Osteoblast (primary cell): ENCODE results near the gene APOL5. TPM values are rescaled to one million over a fixed set of nuclear protein-coding genes. Genes with fewer than 3 reads are reported as not detected.
"Not testable (repeated sequence)": the region's sequence is repeated elsewhere in the genome, so short reads cannot be mapped to it uniquely, and the experiment has no call there.

ENCODE experiments used
- DNase-seq: peaks from one replicate; pipeline ENCODE4 v3.0.0; 2011; ENCODE audit warnings: low spot score, mixed read lengths; ENCODE audit not compliant: insufficient read length; ENCODE audit errors: missing footprints
- H2AFZ ChIP-seq: 2 replicates; pipeline ENCODE4 v1.6.0; 2011; ENCODE audit warnings: mild to moderate bottlenecking, low read length
- H3K27ac ChIP-seq: 2 replicates; pipeline ENCODE4 v1.5.1; 2011; ENCODE audit warnings: mild to moderate bottlenecking, low read depth, low read length, moderate library complexity
- H3K27me3 ChIP-seq: 2 replicates; pipeline ENCODE4 v1.6.0; 2012; ENCODE audit warnings: mild to moderate bottlenecking, control low read depth, inconsistent platforms, low read length, moderate library complexity; ENCODE audit not compliant: insufficient read depth
- H3K36me3 ChIP-seq: 2 replicates; pipeline ENCODE4 v1.5.1; 2011; ENCODE audit warnings: mild to moderate bottlenecking, low read length, control low read depth, moderate library complexity; ENCODE audit not compliant: insufficient read depth
- H3K4me1 ChIP-seq: 2 replicates; pipeline ENCODE4 v1.5.1; 2011; ENCODE audit warnings: mild to moderate bottlenecking, low read length, control low read depth, moderate library complexity; ENCODE audit not compliant: insufficient read depth
- H3K4me2 ChIP-seq: 2 replicates; pipeline ENCODE4 v1.6.0; 2011; ENCODE audit warnings: mild to moderate bottlenecking, low read length; ENCODE audit not compliant: insufficient read depth
- H3K4me3 ChIP-seq: fragments of 200-600 bp; sonication (generic); 3 replicates; pipeline ENCODE4 v1.5.1; 2012; ENCODE audit warnings: mild to moderate bottlenecking, low read length, inconsistent platforms; ENCODE audit not compliant: insufficient read depth
- H3K79me2 ChIP-seq: 2 replicates; pipeline ENCODE4 v1.6.0; 2012; ENCODE audit warnings: mild to moderate bottlenecking, low read length, control low read depth, inconsistent platforms; ENCODE audit not compliant: insufficient read depth
- H3K9me3 ChIP-seq: 2 replicates; pipeline ENCODE4 v1.5.1; 2011; ENCODE audit warnings: low read depth, low read length, control low read depth
- H4K20me1 ChIP-seq: 2 replicates; pipeline ENCODE4 v1.6.0; 2012; ENCODE audit warnings: mild to moderate bottlenecking, low read length, control low read depth; ENCODE audit not compliant: insufficient read depth
- CTCF ChIP-seq: IDR thresholded peaks from 2 replicates; pipeline ENCODE4 v1.5.1; 2011; ENCODE audit warnings: mild to moderate bottlenecking, low read depth, low read length, moderate library complexity; ENCODE audit errors: extremely low read depth
- total RNA-seq: library from RNA; depleted of rRNA; stranded (reverse); fragments of >200 nt; gene quantifications from 2 replicates; pipeline ENCODE4 v1.2.3, GENCODE V29; 2012

The APOL5 gene
- total RNA-seq, 1 donor: not detected

- H3K4me2 ChIP-seq: no peak overlapping the region
- H3K4me3 ChIP-seq: no peak overlapping the region
- no peaks in the 10 kb centered on the region for H3K79me2 ChIP-seq
- H3K36me3 ChIP-seq: peaks cover 25% of the 10 kb centered on the region
- no peak for TF ChIP-seq CTCF
- H3K27ac ChIP-seq: no peak overlapping the region
- no peaks in the 10 kb centered on the region for H3K9me3 ChIP-seq
- DNase-seq: no peak
- peaks cover 2% of the 10 kb centered on the region for H3K27me3 ChIP-seq
- H4K20me1 ChIP-seq: no peaks in the 10 kb centered on the region
- H3K4me1 ChIP-seq: peaks cover 1% of the 10 kb centered on the region
- H2AFZ ChIP-seq: no peak overlapping the region
These were observed 16.8 kb downstream of the APOL5 start for GRCh38 chr22:35734517-35734827.

- H3K4me3 ChIP-seq: no peak overlapping the region
- peaks cover 8% of the 10 kb centered on the region for H3K4me1 ChIP-seq
- H2AFZ ChIP-seq: no peak overlapping the region
- TF ChIP-seq CTCF: no peak
- no peaks in the 10 kb centered on the region for H3K9me3 ChIP-seq
- H3K4me2 ChIP-seq: no peak overlapping the region
- no peak overlapping the region for H3K27ac ChIP-seq
- no peak for DNase-seq
- peaks cover 30% of the 10 kb centered on the region for H3K36me3 ChIP-seq
- no peaks in the 10 kb centered on the region for H4K20me1 ChIP-seq
- H3K27me3 ChIP-seq: no peaks in the 10 kb centered on the region
- H3K79me2 ChIP-seq: no peaks in the 10 kb centered on the region
These were observed 17.9 kb downstream of the APOL5 start for GRCh38 chr22:35735542-35735941.

- H3K4me3 ChIP-seq: no peak overlapping the region
- H3K27me3 ChIP-seq: no peaks in the 10 kb centered on the region
- H4K20me1 ChIP-seq: no peaks in the 10 kb centered on the region
- no peaks in the 10 kb centered on the region for H3K79me2 ChIP-seq
- no peak overlapping the region for H3K4me2 ChIP-seq
- H3K36me3 ChIP-seq: peaks cover 37% of the 10 kb centered on the region
- peaks cover 11% of the 10 kb centered on the region for H3K4me1 ChIP-seq
- no peak for DNase-seq
- H2AFZ ChIP-seq: no peak overlapping the region
- no peak for TF ChIP-seq CTCF
- H3K27ac ChIP-seq: no peak overlapping the region
- no peaks in the 10 kb centered on the region for H3K9me3 ChIP-seq
These were observed 18.5 kb downstream of the APOL5 start for GRCh38 chr22:35736166-35736565.

- H3K4me2 ChIP-seq: no peak overlapping the region
- peaks cover 42% of the 10 kb centered on the region for H3K36me3 ChIP-seq
- TF ChIP-seq CTCF: no peak
- H3K4me3 ChIP-seq: no peak overlapping the region
- peaks cover 14% of the 10 kb centered on the region for H3K4me1 ChIP-seq
- no peak for DNase-seq
- no peaks in the 10 kb centered on the region for H3K27me3 ChIP-seq
- H3K27ac ChIP-seq: no peak overlapping the region
- H3K79me2 ChIP-seq: no peaks in the 10 kb centered on the region
- no peak overlapping the region for H2AFZ ChIP-seq
- H3K9me3 ChIP-seq: no peaks in the 10 kb centered on the region
- no peaks in the 10 kb centered on the region for H4K20me1 ChIP-seq
These were observed 19.0 kb downstream of the APOL5 start for GRCh38 chr22:35736701-35737100.

- not testable (repeated sequence) for H3K79me2 ChIP-seq, H4K20me1 ChIP-seq, H3K27me3 ChIP-seq, H3K4me2 ChIP-seq, DNase-seq, H3K27ac ChIP-seq, H3K9me3 ChIP-seq, H3K4me3 ChIP-seq, H2AFZ ChIP-seq
- H3K4me1 ChIP-seq: peaks cover 25% of the 10 kb centered on the region
- peaks cover 44% of the 10 kb centered on the region for H3K36me3 ChIP-seq
These were observed 20.2 kb downstream of the APOL5 start for GRCh38 chr22:35737886-35738285.
